Subcutaneous adipose tissue (tissue), 4 donors: Measurements from ENCODE around the gene ZNF580. TPM values are rescaled to one million over a fixed set of nuclear protein-coding genes. Genes with fewer than 3 reads are reported as not detected.

Experiments used
- total RNA-seq, 4 donors: library from RNA; depleted of rRNA; stranded (reverse); fragments of >200 nt; gene quantifications; one replicate each; pipeline ENCODE4 v1.1.0, GENCODE V29; 2016
- TF ChIP-seq, protein P1 (sequence below): fragments of 450-650 bp; IDR thresholded peaks from one replicate; pipeline ENCODE4 v1.5.1; 2016; ENCODE audit warnings: low read depth, mild to moderate bottlenecking, control low read depth, antibody characterized with exemption, moderate library complexity

ZNF580 gene
- total RNA-seq, 4 donors from 2014 or later: 5.9 to 35.4 (median 12.3) TPM

DNA sequence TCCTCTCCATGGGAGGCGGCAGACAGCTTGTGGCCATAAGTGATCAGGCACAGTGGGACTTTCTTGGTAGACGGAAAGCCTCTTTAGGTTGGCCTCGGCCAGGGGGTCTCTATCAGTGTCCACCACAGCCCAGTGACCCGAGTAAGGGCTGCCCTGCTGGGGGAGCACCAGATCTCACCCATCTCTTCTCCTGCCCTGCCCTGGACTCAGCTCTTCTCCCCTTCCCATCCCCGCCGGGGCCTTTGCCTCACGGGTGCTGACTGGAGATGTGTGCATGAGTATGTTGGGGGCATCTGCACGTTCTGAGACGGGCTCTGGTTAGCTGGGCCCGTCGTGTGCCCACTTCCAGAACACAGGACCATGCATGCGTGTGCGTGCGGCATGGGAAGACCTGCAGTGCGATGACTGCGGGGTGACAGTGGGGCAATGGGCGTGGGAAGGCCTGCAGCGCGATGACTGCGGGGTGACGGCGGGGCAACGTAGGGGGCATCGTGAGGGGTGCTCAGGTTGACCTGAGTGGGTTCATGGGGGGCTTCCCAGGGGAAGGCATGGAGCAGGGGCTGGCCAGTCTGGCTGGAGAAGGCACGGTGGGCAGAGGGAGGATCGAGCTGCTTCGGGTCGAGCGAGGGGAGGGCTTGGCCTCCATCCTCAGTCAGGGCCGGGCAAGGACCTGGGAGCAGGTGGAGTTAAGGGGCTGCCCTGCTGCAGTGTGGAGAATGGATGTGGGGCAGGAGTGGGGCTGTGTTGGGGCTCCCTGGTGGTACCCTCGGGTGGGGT lies 50.2 kb downstream of the ZNF580 start:
- TF ChIP-seq, protein P1, sequence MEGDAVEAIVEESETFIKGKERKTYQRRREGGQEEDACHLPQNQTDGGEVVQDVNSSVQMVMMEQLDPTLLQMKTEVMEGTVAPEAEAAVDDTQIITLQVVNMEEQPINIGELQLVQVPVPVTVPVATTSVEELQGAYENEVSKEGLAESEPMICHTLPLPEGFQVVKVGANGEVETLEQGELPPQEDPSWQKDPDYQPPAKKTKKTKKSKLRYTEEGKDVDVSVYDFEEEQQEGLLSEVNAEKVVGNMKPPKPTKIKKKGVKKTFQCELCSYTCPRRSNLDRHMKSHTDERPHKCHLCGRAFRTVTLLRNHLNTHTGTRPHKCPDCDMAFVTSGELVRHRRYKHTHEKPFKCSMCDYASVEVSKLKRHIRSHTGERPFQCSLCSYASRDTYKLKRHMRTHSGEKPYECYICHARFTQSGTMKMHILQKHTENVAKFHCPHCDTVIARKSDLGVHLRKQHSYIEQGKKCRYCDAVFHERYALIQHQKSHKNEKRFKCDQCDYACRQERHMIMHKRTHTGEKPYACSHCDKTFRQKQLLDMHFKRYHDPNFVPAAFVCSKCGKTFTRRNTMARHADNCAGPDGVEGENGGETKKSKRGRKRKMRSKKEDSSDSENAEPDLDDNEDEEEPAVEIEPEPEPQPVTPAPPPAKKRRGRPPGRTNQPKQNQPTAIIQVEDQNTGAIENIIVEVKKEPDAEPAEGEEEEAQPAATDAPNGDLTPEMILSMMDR: no peak

DNA sequence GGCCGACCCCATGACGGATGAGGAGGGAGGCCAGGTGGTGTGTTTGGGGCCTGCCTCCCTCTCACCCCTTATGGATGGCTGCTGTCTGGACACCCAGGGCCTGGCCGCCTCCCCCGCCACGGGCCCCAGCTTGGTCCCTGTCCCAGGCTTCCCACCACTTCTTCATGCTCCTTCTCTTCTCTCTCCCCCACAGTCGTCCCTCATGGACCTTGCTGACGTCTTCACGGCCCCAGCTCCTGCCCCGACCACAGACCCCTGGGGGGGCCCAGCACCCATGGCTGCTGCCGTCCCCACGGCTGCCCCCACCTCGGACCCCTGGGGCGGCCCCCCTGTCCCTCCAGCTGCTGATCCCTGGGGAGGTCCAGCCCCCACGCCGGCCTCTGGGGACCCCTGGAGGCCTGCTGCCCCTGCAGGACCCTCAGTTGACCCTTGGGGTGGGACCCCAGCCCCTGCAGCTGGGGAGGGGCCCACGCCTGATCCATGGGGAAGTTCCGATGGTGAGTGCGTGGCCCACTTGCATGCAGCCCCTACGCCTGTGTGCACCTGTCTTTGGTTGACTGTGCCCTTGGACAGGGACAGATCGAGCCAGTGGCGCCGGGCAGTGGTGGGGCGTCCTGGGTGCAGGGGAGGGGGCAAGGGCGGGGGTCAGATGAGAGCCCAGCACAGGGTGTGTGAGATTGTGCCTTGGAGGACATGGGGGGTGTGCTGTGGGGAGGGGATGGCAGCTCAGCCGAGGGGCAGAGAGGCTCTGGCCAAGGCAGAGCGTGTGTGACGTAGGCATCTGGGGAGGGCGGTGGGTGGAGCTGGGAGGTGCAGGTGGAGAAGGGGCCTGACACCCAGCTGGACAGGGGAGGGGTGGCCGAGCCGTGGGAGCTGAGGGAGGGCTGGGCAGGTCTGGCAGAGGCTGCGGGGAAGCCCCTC lies 51.0 kb downstream of the ZNF580 start:
- TF ChIP-seq, protein P1: no peak

DNA sequence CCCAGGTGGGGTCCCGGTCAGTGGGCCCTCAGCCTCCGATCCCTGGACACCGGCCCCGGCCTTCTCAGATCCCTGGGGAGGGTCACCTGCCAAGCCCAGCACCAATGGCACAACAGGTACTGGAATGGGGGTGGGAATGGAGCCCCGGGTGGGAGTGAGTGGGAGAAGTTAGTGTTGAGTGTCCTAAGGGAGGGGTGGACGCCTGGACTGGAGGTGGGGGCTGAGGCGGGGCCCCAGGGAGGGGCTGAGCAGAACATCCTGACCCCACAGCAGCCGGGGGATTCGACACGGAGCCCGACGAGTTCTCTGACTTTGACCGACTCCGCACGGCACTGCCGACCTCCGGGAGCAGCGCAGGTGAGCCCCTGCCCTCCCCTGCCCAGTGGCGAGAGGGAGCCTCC lies 51.9 kb downstream of the ZNF580 start:
- TF ChIP-seq, protein P1: no peak

Other genes with a start within 250 kb of the ZNF580 start
- 10 to 100 TPM in 1 of 4 donors, 1 to 10 TPM in 3; 4.1 to 12.8 (median 8.6) TPM for gene UBE2S, start 233.2 kb upstream of the ZNF580 start, total RNA-seq
- gene SHISA7, start 197.7 kb upstream of the ZNF580 start, total RNA-seq: under 1 TPM in 1 of 4 donors, not detected in 3; 0.16 TPM
- 10 to 100 TPM; 38.2 to 62.4 (median 45.7) TPM for gene ISOC2, start 179.4 kb upstream of the ZNF580 start, total RNA-seq
- not detected for gene C19orf85, start 176.3 kb upstream of the ZNF580 start, total RNA-seq
- gene ZNF628, start 164.4 kb upstream of the ZNF580 start, total RNA-seq: 1 to 10 TPM in 3 of 4 donors, under 1 TPM in 1; 0.88 to 2.6 (median 2.3) TPM
- gene NAT14, start 155.8 kb upstream of the ZNF580 start, total RNA-seq: 1 to 10 TPM; 1.0 to 2.3 (median 1.6) TPM
- gene SSC5D, start 152.6 kb upstream of the ZNF580 start, total RNA-seq: 10 to 100 TPM in 2 of 4 donors, 1 to 10 TPM in 2; 2.1 to 16.7 (median 9.1) TPM
- not detected for gene SBK2, start 103.9 kb upstream of the ZNF580 start, total RNA-seq
- gene SBK3, start 95.5 kb upstream of the ZNF580 start, total RNA-seq: not detected
- gene ZNF579, start 60.2 kb upstream of the ZNF580 start, total RNA-seq: 1 to 10 TPM in 1 of 4 donors, under 1 TPM in 2, not detected in 1; 0.51 to 5.3 (median 0.66) TPM
- gene FIZ1, start 41.5 kb upstream of the ZNF580 start, total RNA-seq: 10 to 100 TPM in 1 of 4 donors, 1 to 10 TPM in 3; 1.8 to 12.1 (median 2.7) TPM
- 10 to 100 TPM in 3 of 4 donors, 1 to 10 TPM in 1; 3.8 to 33.5 (median 26.4) TPM for gene ZNF524, start 40.7 kb upstream of the ZNF580 start, total RNA-seq
- 1 to 10 TPM; 1.8 to 8.9 (median 3.6) TPM for gene ZNF865, start 35.4 kb upstream of the ZNF580 start, total RNA-seq
- 1 to 10 TPM; 1.3 to 6.0 (median 2.3) TPM for gene ZNF784, start 16.4 kb upstream of the ZNF580 start, total RNA-seq
- 10 to 100 TPM in 3 of 4 donors, 1 to 10 TPM in 1; 6.4 to 25.5 (median 19.0) TPM for gene ZNF581, start 2.6 kb downstream of the ZNF580 start, total RNA-seq
- gene CCDC106, start 7.2 kb downstream of the ZNF580 start, total RNA-seq: 10 to 100 TPM in 1 of 4 donors, 1 to 10 TPM in 3; 1.8 to 24.1 (median 8.4) TPM
- gene U2AF2, start 14.0 kb downstream of the ZNF580 start, total RNA-seq: 10 to 100 TPM; 51.8 to 96.8 (median 72.5) TPM
- 100 to 1,000 TPM in 1 of 4 donors, 10 to 100 TPM in 3; 27.6 to 118 (median 59.7) TPM for gene EPN1, start 34.2 kb downstream of the ZNF580 start, total RNA-seq
- gene NLRP9, start 97.4 kb downstream of the ZNF580 start, total RNA-seq: not detected
- gene RFPL4A, start 118.1 kb downstream of the ZNF580 start, total RNA-seq: not detected
- gene RFPL4AL1, start 128.1 kb downstream of the ZNF580 start, total RNA-seq: not detected
- gene NLRP11, start 191.0 kb downstream of the ZNF580 start, total RNA-seq: not detected
- not detected for gene NLRP4, start 195.5 kb downstream of the ZNF580 start, total RNA-seq